ENCODE data around the gene METTL15.

DNA sequence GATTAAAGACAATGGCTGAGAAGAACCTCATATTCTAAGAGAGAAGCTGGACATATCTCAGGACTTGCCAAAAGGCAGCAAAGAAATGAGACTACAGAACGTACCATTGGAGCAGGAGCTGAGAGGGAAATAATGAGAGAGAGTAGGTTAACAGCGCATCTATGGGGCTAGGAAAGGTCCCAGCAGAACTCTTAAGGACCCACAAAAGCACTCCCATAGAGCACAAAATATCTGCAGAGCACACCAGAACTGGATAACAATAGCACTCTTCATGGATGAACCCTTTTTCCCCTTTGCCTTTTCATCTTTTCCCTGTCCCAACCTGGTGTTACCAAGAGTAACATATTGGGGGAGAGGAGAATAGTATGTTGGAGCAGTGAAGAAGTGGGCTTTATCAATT lies 245.8 kb downstream of the METTL15 start:
- TF ChIP-seq POLR2A (IDR thresholded peaks at IDR 0.05) = no peak
- TF ChIP-seq, protein P1, sequence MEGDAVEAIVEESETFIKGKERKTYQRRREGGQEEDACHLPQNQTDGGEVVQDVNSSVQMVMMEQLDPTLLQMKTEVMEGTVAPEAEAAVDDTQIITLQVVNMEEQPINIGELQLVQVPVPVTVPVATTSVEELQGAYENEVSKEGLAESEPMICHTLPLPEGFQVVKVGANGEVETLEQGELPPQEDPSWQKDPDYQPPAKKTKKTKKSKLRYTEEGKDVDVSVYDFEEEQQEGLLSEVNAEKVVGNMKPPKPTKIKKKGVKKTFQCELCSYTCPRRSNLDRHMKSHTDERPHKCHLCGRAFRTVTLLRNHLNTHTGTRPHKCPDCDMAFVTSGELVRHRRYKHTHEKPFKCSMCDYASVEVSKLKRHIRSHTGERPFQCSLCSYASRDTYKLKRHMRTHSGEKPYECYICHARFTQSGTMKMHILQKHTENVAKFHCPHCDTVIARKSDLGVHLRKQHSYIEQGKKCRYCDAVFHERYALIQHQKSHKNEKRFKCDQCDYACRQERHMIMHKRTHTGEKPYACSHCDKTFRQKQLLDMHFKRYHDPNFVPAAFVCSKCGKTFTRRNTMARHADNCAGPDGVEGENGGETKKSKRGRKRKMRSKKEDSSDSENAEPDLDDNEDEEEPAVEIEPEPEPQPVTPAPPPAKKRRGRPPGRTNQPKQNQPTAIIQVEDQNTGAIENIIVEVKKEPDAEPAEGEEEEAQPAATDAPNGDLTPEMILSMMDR (IDR thresholded peaks at IDR 0.05) = no peak
